ENCODE measurements around the gene VWA1.

DNA sequence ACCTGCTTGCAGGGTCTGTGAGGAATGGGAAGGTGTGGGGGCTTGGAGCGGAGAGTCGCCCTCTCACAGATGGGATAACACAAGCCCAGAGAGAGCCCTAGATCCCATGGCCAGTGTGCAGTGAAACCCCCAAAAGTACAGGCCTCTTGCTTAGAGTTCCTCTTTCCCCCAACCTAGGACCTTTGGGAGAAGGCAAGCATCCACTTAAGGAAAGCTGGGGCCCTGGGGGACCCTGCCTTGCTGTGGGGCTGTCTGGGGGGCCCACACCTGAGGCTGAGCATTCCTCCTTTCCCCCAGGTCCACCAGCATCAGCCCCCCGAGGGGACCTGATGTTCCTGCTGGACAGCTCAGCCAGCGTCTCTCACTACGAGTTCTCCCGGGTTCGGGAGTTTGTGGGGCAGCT, 1.1 kb downstream of the VWA1 start:
- TF ChIP-seq ZFX (IDR thresholded peaks at IDR 0.05) (no peak), CTCF (conservative IDR thresholded peaks at IDR 0.05) (no peak)
